GM12892 (cell line): ENCODE data around the gene PLEKHA6.

Experiments
- POLR2A ChIP-seq: IDR thresholded peaks from 2 replicates; pipeline ENCODE4 v1.6.1; 2011; ENCODE audit warnings: low read depth, low read length, control low read depth
- POLR2AphosphoS5 ChIP-seq: IDR thresholded peaks from 2 replicates; pipeline ENCODE4 v1.6.1; 2011; ENCODE audit warnings: low read depth, low read length, control low read depth

GRCh38 chr1:204308023-204308628 is 51.6 kb downstream of the PLEKHA6 start:
- TF ChIP-seq POLR2AphosphoS5 (no peak), POLR2A (no peak)
